ENCODE measurements around the gene FAXDC2. TPM values are rescaled to one million over a fixed set of nuclear protein-coding genes. Genes with fewer than 3 reads are reported as not detected.

Gene FAXDC2
- total RNA-seq, 1 donor from 2014 or later = 2.6 TPM

DNA sequence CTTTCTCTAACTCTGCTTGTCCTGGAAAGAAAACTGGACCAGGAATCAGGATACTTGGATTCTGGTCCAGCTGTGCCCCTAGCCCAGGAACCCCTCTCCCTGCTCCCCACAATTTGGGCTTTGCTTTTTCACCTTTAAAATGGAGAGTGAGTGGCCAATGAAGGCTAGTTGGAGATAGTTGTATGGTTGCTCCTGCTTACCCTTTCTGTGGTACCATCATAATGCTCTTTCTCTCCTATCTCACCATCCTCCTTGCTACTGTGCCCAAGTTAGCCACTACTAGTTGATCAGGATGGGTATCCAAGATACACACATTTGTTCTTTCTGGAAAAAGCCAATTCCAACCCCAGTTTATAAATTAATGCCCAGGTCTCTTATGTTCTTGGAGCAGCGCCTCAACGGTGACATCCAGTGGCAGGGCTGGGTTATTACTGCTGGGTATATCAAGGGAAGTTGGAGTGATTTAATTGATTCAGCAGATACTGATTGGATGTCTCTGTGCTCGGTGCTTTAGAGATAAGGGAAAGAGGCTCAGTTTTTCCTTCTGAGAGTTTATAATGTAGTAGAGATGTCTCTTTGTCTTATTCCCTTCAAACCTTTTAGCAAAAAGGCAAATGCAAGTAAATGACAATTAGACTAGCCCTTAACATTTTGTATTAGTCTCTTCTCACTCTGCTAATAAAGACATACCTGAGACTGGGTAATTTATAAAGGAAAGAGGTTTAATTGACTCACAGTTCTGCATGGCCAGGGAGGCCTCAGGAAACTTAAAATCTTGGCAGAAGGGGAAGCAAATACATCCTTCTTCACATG, 38.5 kb downstream of the FAXDC2 start:
- DNase-seq (ENCODE audit: low read depth) = no peak
- TF ChIP-seq CTCF (IDR thresholded peaks at IDR 0.05; ENCODE audit: insufficient read depth, low read length, poor library complexity, severe bottlenecking) = peak; percentile 90
- peaks cover 1% of the 10 kb centered on the region for H3K36me3 ChIP-seq (ENCODE audit: control insufficient read depth, insufficient read depth, low read length)
- H3K4me3 ChIP-seq (ENCODE audit: low read depth, low read length) = no peak overlapping the region
- H3K27me3 ChIP-seq (ENCODE audit: control insufficient read depth, insufficient read depth, low read length) = no peaks in the 10 kb centered on the region

DNA sequence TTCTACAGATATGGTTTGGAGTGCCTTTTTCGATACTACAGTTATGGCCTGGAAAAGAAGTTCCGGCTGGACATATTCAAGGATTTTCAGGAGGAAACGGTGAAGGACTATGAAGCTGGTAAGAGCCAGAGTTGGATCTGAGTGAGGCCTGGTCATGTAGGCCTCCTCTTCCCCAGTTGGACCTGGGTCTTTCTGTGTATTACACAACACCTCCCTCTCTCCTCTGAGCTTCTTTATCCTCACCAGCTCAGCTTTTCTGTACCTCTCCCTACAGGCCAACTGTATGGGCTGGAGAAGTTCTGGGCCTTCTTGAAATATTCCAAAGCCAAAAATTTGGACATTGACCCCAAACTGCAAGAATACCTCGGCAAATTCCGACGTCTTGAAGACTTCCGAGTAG, 39.2 kb downstream of the FAXDC2 start:
- DNase-seq (ENCODE audit: low read depth) = no peak
- no peak for TF ChIP-seq CTCF (IDR thresholded peaks at IDR 0.05; ENCODE audit: insufficient read depth, low read length, poor library complexity, severe bottlenecking)
- no peaks in the 10 kb centered on the region for H3K27me3 ChIP-seq (ENCODE audit: control insufficient read depth, insufficient read depth, low read length)
- H3K36me3 ChIP-seq (ENCODE audit: control insufficient read depth, insufficient read depth, low read length) = peaks cover 1% of the 10 kb centered on the region
- H3K4me3 ChIP-seq (ENCODE audit: low read depth, low read length) = no peak overlapping the region

GRCh38 chr5:154806176-154806575, 44.2 kb downstream of the FAXDC2 start:
- TF ChIP-seq CTCF (IDR thresholded peaks at IDR 0.05; ENCODE audit: insufficient read depth, low read length, poor library complexity, severe bottlenecking) = no peak
- H3K27me3 ChIP-seq (ENCODE audit: control insufficient read depth, insufficient read depth, low read length) = no peaks in the 10 kb centered on the region
- H3K4me3 ChIP-seq (ENCODE audit: low read depth, low read length) = no peak overlapping the region
- no peak for DNase-seq (ENCODE audit: low read depth)
- H3K36me3 ChIP-seq (ENCODE audit: control insufficient read depth, insufficient read depth, low read length) = peaks cover 7% of the 10 kb centered on the region

- DNase-seq (ENCODE audit: low read depth) = no peak
- H3K27me3 ChIP-seq (ENCODE audit: control insufficient read depth, insufficient read depth, low read length) = no peaks in the 10 kb centered on the region
- H3K4me3 ChIP-seq (ENCODE audit: low read depth, low read length) = no peak overlapping the region
- peaks cover 11% of the 10 kb centered on the region for H3K36me3 ChIP-seq (ENCODE audit: control insufficient read depth, insufficient read depth, low read length)
- no peak for TF ChIP-seq CTCF (IDR thresholded peaks at IDR 0.05; ENCODE audit: insufficient read depth, low read length, poor library complexity, severe bottlenecking)
Observed at GRCh38 chr5:154802050-154802449, 48.4 kb downstream of the FAXDC2 start.

DNA sequence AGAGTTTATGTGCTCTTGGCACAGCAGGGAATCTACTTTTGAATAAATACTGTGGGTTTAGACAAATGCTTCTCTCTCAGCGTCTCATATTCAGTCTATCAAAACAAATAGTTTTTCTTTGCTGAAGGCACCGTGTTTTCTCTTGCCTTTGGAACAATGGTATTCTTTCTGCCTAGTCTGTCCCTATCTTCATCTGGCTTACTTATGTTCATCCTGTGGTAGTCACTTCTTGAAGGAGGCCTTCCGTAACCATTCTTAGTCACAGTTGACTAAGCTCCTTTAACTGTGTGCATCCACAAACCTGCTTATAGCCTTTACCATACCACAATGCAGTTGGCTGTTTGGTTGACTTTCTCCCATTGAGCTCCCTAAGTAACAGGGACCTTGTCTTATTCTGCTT, 49.3 kb downstream of the FAXDC2 start:
- no peak for DNase-seq (ENCODE audit: low read depth)
- no peak for TF ChIP-seq CTCF (IDR thresholded peaks at IDR 0.05; ENCODE audit: insufficient read depth, low read length, poor library complexity, severe bottlenecking)
- Histone ChIP-seq H3K4me3 (ENCODE audit: low read depth, low read length) (no peak overlapping the region), H3K36me3 (ENCODE audit: control insufficient read depth, insufficient read depth, low read length) (peaks cover 11% of the 10 kb centered on the region), H3K27me3 (ENCODE audit: control insufficient read depth, insufficient read depth, low read length) (no peaks in the 10 kb centered on the region)

DNA sequence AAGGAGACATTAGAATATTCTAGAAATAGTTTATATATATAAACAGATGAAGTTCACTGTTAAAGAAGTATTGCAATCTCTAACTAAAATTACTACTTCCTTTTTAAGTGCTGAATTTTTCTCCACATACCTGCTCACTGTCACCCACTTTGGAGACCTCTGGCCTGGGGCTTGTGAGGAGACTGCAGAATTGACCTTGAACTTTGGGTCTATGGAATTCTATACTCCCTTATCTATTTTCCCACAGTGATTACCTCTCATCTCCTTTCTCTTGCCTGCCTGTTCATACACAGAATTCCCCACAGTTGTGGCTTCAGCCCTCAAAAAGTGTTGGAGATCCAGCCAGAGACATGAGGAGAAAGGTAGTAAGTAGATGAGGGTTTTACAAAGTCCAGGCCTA, 49.8 kb downstream of the FAXDC2 start:
- DNase-seq (ENCODE audit: low read depth) = no peak
- no peak overlapping the region for H3K4me3 ChIP-seq (ENCODE audit: low read depth, low read length)
- H3K27me3 ChIP-seq (ENCODE audit: control insufficient read depth, insufficient read depth, low read length) = no peaks in the 10 kb centered on the region
- TF ChIP-seq CTCF (IDR thresholded peaks at IDR 0.05; ENCODE audit: insufficient read depth, low read length, poor library complexity, severe bottlenecking) = no peak
- peaks cover 9% of the 10 kb centered on the region for H3K36me3 ChIP-seq (ENCODE audit: control insufficient read depth, insufficient read depth, low read length)

Data from kidney epithelial cell (primary cell).